Astrocyte (in vitro differentiated cells and primary cell): ENCODE results near the gene PGM2.

ENCODE experiments used
- CTCF ChIP-seq: IDR thresholded peaks from 2 replicates; pipeline ENCODE4 v1.5.1; 2011; ENCODE audit warnings: low read depth, mild to moderate bottlenecking, inconsistent platforms, low read length, moderate library complexity; ENCODE audit not compliant: insufficient read depth
- EZH2 ChIP-seq: IDR thresholded peaks from 2 replicates; pipeline ENCODE4 v1.6.1; 2012; ENCODE audit warnings: mild to moderate bottlenecking, low read length, inconsistent platforms; ENCODE audit not compliant: insufficient read depth

DNA sequence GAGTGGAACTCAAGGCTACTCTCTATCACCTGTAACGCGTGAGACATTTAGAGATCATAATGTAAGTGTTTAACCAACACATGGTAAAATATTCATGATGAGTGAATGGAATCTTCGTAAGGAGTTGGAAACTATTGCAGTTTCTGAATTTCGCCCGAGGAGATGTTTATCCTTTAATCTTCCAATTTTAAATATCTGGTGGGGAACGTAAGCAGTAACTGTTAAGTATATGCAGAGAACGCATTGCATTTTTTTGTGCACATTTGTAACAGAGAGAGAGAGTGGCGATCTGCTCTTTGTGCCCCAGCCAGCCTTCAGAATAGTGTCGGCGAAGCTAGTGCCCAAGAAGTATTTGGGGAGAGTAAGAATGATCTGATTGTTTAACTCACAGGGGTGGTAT lies 9.8 kb downstream of the PGM2 start:
- TF ChIP-seq CTCF, result no peak
- TF ChIP-seq EZH2, result no peak
